ENCODE results near the gene SRSF2. TPM values are rescaled to one million over a fixed set of nuclear protein-coding genes. Genes with fewer than 3 reads are reported as not detected.
"Not testable (repeated sequence)": the region's sequence is repeated elsewhere in the genome, so short reads cannot be mapped to it uniquely, and the experiment has no call there.

Gene SRSF2
- total RNA-seq, 1 donor from 2014 or later, result 154 TPM

DNA sequence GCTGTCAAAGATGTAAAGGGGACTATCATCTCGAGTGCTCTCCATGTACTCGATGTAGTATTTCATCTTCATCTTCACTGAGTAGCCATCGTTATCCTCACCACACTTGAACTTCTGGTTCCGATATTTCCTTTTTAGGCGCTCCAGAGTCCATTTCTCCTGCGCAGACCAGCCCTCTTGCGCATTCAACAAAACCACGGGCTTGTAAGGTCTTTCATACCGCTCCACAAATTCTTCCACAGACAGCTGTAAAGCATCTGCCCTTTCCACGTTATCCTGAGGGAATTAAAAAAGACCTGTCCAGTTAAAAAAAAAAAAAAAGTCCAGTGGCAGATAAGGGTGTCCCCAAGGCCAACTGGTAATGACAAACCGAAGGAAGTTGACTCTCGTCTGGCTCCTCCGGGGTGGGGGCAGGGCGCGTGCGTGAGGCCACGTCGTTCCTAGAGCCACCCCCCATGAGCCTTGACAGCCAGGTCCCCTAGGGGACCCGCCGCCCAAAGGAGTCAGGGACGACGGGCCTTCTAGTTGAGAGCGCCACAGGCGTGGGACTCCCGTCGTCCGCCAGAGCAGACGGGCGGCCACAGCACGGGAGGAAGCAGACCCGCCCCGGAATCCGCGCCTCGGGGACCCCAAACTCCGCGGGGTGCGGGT, 11.4 kb downstream of the SRSF2 start:
- ATAC-seq, result peak; percentile 32
- peak; percentile 85 for DNase-seq (ENCODE audit: low spot score)
- intact Hi-C loops (cut with DNase I), result no loop called here

GRCh38 chr17:76723812-76724211, 13.3 kb downstream of the SRSF2 start:
- no peak for ATAC-seq
- intact Hi-C loops (cut with DNase I), result no loop called here
- DNase-seq (ENCODE audit: low spot score), result no peak

DNA sequence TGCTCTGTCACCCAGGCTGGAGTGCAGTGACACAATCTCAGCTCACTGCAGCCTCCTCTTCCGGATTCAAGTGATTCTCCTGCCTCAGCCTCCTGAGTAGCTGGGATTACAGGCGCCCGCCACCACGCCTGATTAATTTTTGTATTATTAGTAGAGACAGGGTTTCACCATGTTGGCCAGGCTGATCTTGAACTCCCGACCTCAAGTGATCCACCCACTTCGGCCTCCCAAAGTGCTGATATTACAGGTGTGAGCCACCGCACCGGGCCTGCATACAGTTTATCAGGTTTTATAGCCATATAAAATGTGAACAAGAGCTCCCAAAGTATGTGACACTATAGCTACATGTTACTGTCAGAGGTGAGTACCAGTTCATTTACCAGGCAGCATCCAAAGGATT, 14.2 kb downstream of the SRSF2 start:
- ATAC-seq; DNase-seq (ENCODE audit: low spot score); intact Hi-C loops (cut with DNase I): not testable (repeated sequence)

DNA sequence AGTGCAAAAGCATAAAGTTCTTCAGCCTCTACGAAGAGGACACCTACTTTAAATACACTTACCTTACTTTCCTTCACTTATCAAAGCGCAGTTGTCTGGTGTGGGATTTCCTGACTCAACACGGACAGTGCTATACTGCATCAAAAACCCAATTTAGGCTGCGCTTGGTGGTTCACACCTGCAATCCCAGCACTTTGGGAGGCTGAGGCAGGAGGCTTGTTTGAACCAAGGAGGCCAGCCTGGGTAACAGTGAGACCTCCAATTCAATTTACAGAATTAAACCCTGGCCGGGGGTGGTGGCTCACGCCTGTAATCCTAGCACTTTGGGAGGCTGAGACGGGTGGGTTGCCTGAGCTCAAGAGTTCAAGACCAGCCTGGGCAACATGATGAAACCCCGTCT, 14.9 kb downstream of the SRSF2 start:
- ATAC-seq, result no peak
- intact Hi-C loops (cut with DNase I), result no loop called here
- DNase-seq (ENCODE audit: low spot score), result no peak

GRCh38 chr17:76721463-76721862, 15.7 kb downstream of the SRSF2 start:
- no peak for DNase-seq (ENCODE audit: low spot score)
- intact Hi-C loops (cut with DNase I), result no loop called here

DNA sequence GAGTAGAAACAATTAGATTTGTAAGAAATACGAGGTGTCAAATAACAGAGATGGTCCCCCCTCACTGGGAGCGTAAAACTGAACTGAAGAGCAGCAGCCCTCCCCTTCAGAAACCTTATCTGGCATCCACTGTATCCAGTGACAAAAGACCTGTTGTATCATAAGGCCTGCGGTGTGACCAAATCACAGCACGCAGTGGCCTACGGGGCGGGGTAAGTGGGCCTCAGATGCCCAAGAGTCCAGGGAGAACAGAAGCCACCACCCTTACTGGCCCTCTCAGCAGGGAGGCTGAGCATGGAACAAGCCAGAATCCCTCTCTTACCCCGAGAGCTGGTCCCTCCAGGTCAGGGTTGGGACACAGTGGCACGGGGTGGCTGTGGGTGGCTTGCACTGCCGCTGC, 16.2 kb downstream of the SRSF2 start:
- DNase-seq (ENCODE audit: low spot score), result no peak
- intact Hi-C loops (cut with DNase I), result no loop called here

More at GRCh38 chr17:76721463-76721862, 15.7 kb downstream of the SRSF2 start:
- ATAC-seq, result no peak

GRCh38 chr17:76720211-76720610, 16.9 kb downstream of the SRSF2 start:
- ATAC-seq (no peak), DNase-seq (ENCODE audit: low spot score) (no peak)
- intact Hi-C loops (cut with DNase I), result no loop called here

More for the DNA sequence above, 16.2 kb downstream of the SRSF2 start:
- no peak for ATAC-seq

- DNase-seq (ENCODE audit: low spot score) (no peak), ATAC-seq (no peak)
- intact Hi-C loops (cut with DNase I), result no loop called here
Measured at GRCh38 chr17:76718516-76718915, 18.6 kb downstream of the SRSF2 start.

- no peak for ATAC-seq
- no peak for DNase-seq (ENCODE audit: low spot score)
- intact Hi-C loops (cut with DNase I), result no loop called here
Measured at GRCh38 chr17:76716839-76717215, 20.3 kb downstream of the SRSF2 start.

- DNase-seq (ENCODE audit: low spot score) (no peak), ATAC-seq (peak; percentile 72)
- intact Hi-C loops (cut with DNase I), result no loop called here
Measured at GRCh38 chr17:76716146-76716838, 20.8 kb downstream of the SRSF2 start.

DNA sequence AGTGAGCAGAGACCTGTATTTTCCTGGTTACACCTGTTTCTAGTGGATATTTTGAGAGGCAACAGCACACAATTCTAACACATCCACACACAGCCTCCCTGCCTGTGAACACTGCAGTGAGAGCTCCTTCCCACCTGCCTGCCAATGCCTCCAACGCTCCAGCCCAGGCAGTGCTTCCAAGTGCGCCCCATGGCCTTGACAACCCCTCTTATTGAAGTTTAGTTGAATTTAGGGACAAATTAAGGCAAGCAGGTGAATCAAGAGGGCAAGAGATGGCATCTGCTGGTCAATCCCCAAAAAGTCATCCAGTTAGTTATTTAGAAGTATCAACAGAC, 21.7 kb downstream of the SRSF2 start:
- ATAC-seq (no peak), DNase-seq (ENCODE audit: low spot score) (peak; percentile 40)
- intact Hi-C loops (cut with DNase I), result no loop called here

GRCh38 chr17:76714822-76715495, 22.2 kb downstream of the SRSF2 start:
- ATAC-seq (peak; percentile 38), DNase-seq (ENCODE audit: low spot score) (peak; percentile 91)
- intact Hi-C loops (cut with DNase I), result no loop called here

DNA sequence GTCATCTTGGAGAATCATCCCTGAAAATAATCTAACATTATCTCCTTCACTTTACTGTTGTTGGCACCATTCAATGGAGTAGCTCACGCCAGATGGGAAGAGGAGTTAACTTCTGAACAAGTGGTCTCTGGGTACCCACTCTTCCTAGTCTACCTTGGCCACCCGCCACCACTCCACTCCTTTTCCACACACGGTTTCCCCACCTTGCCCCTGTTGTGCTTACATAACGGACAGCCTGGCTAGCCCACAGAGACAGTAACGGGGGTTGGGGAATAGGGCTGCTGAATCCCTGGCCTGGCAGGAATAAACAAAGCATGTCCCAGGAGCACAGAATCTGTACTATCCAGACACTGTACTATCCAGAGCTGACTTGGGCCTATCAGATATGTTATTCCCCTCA, 22.8 kb downstream of the SRSF2 start:
- DNase-seq (ENCODE audit: low spot score) (no peak), ATAC-seq (no peak)
- intact Hi-C loops (cut with DNase I), result no loop called here

GRCh38 chr17:76713765-76714164, 23.4 kb downstream of the SRSF2 start:
- DNase-seq (ENCODE audit: low spot score) (no peak), ATAC-seq (no peak)
- intact Hi-C loops (cut with DNase I), result no loop called here

DNA sequence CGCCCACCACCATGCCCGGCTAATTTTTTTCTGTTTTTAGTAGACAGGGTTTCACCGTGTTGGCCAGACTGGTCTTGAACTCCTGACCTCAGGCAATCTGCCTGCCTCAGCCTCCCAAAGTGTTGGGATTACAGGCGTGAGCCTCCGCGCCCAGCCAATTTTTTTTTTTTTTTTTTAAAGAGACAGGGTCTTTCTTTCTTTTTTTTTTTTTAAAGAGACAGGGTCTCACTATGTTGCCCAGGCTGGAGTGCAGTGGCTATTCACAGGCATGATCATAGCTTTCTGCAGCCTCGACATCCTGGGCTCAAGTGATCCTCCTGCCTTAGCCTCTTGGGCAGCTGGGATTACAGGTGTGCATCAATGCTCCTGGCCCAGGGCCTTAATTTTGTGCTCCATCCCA, 24.8 kb downstream of the SRSF2 start:
- intact Hi-C loops (cut with DNase I); ATAC-seq; DNase-seq (ENCODE audit: low spot score): not testable (repeated sequence)

DNA sequence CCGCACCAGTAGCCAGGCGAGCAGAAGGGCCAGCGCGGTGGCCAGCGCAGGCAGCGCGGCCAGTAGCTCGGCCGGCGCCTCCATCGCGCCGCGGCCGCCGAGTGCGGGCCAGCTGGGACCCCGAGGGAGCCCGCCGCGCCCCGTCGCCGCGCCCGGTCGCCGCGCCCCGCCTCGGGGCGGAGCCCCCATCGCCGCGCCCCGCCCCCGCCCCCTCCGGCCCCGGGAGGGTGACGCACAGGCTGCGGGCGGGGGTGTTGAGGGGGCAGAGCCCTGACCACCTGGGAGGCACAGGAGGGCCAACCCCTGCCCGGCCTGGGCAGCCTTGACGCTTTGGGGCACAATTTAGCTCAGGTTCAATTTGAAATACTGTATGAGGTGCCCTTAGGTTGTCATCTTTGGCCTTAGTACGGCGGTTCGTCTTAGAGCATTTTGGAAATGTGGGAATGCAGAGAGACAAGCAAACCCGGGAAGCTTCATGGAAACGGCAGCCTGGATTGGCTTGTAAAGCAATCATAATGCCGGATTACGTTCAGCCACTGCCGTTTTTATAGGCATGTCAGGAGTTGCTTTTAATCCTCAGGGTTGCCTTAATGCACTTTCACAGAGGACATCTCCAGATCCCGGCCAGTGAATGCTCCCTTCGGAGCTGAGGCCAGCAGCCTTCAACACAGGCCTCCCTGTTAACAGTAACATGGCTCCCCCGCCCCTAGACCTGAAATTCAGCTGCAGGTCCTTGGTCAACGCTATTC, 26.1 kb downstream of the SRSF2 start, which contains the start of gene MXRA7:
Gene MXRA7 (minus strand): TSS at position 103 of the 749 bp plus-strand sequence. CDS start 19 bp downstream, at position 84.
- ATAC-seq (peak; percentile 72), DNase-seq (ENCODE audit: low spot score) (peak; percentile 86)
- intact Hi-C loops (cut with DNase I), result no loop called here

- peak; percentile 63 for ATAC-seq
- DNase-seq (ENCODE audit: low spot score); intact Hi-C loops (cut with DNase I): not testable (repeated sequence)
Measured at GRCh38 chr17:76709951-76710862, 26.9 kb downstream of the SRSF2 start.
